Measurements from ENCODE around the gene IQGAP3.

DNA sequence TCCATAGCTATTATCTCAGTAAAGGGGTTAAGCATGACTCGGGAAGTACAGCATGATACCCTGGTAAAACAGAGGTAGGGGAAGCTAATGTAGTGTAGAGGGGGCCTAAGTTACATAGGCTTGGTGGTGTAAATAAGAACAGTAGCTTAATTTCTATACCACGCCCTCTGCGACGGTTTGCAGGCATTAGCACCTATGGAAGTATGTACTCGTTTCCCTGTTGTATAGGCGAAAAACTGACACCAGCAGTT, 18.7 kb upstream of the IQGAP3 start:
- TF ChIP-seq, protein P1, sequence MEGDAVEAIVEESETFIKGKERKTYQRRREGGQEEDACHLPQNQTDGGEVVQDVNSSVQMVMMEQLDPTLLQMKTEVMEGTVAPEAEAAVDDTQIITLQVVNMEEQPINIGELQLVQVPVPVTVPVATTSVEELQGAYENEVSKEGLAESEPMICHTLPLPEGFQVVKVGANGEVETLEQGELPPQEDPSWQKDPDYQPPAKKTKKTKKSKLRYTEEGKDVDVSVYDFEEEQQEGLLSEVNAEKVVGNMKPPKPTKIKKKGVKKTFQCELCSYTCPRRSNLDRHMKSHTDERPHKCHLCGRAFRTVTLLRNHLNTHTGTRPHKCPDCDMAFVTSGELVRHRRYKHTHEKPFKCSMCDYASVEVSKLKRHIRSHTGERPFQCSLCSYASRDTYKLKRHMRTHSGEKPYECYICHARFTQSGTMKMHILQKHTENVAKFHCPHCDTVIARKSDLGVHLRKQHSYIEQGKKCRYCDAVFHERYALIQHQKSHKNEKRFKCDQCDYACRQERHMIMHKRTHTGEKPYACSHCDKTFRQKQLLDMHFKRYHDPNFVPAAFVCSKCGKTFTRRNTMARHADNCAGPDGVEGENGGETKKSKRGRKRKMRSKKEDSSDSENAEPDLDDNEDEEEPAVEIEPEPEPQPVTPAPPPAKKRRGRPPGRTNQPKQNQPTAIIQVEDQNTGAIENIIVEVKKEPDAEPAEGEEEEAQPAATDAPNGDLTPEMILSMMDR (IDR thresholded peaks at IDR 0.05): no peak
- TF ChIP-seq POLR2AphosphoS5 (IDR thresholded peaks at IDR 0.05; ENCODE audit: low read depth, low read length): no peak
- TF ChIP-seq TCF7L2 (IDR thresholded peaks at IDR 0.05; ENCODE audit: low read depth, low read length): no peak
